ENCODE measurements around the gene SCP2.
"Not testable (repeated sequence)": the region's sequence is repeated elsewhere in the genome, so short reads cannot be mapped to it uniquely, and the experiment has no call there.

SCP2 gene

DNA sequence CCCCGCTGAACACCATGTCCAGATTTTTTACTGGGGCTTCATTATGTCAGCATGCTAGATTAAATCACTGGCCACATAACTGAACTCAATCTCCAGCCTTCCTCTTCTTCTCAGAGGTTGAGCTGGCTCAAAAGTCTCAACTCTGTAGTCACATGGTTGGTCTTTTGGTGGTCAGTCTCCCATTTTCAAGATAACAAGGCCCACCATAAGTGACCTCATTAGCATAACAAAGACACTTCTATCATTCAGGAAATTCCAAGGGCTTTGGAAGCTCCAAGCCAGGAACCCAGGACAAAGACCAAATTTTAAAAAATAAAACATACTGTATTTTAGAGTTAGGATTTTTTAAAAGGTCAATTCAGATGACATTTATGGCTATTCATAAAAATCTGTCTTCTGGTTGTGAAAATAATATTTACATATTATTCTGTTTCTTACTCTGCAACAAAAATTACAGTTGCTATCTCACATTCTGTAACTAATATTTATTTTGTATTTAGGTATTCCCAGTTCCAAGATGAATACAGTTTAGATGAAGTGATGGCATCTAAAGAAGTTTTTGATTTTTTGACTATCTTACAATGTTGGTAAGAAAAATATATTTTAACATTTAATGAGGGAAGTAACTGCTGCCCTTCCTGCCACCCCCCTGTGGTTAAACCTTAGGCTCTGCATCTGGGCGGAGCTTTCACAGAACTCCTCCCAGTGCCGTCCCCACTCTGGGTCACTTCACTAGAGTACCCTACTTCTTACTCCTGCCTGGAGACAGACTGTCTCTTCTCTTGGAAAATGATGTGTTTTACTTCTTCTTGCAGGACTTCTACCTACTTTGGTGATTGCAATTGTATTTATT, 49.3 kb downstream of the SCP2 start:
- DNase-seq = no peak

DNA sequence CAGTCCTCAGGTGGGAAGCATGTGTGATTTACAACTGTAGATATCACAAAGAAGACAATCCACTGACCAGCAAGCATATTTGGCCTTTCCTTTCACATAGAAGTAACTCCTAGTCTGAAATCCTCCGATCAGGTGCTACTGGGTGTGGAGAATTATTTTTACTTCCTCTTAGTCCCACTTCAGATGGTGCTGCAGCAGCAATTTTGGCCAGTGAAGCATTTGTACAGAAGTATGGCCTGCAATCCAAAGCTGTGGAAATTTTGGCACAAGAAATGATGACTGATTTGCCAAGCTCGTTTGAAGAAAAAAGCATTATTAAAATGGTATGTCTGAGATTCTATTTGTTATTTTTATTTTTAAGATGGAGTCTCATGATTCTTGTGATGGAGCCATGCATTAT, 51.0 kb downstream of the SCP2 start:
- no peak for DNase-seq

DNA sequence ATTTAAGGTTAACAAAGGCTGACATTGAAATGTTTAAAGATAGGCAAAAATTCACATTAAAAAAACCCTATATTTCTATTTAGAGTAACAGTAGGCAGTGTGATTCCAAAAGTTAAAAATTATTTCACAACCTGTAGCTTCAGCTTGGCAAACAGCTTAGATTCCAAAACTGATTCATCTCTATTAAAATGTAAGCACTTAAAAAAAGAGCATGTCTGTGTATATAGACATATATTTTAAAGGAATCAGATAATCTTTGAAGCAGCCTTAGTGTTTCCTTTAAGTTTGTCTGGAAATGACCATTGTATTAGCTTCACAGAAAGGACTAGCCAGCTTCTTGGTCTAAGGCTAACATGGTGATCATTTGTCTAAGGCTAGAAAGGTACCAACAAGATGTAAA, 65.7 kb downstream of the SCP2 start:
- not testable (repeated sequence) for DNase-seq

DNA sequence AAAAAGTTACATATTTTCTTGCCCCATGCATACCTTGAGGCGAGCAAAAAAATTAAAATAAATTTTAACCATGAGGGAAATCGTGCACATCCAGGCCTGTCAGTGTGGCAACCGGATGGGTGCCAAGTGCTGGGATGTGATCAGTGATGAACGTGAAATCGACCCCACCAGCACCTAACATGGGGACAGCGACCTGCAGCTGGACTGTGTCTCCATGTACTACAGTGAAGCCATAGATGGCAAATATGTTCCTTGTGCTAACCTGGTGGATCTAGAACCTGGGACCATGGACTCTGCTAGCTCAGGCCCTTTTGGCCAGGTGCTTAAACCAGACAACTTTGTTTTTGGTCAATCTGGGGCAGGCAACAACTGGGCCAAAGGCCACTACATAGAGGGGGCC, 67.6 kb downstream of the SCP2 start:
- no peak for DNase-seq

DNA sequence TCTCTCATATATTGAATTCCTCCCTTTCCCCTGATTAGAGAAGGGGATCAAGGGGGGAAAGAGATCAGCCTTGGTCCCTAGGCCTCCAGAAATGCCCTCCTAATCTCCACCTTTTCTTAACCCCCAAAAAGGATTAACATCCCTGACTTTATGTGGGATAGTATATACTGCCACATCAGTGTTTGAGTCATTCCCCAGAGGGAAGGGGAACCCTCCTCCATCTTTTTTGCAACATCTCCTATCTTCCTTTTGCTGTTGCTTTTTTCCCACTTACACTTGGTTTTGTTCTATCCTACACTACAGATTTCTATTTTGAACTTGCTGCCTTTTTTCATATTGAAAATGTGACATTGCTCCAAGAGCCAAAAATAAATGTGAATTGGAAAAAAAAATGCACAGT, 69.6 kb downstream of the SCP2 start:
- DNase-seq = no peak

DNA sequence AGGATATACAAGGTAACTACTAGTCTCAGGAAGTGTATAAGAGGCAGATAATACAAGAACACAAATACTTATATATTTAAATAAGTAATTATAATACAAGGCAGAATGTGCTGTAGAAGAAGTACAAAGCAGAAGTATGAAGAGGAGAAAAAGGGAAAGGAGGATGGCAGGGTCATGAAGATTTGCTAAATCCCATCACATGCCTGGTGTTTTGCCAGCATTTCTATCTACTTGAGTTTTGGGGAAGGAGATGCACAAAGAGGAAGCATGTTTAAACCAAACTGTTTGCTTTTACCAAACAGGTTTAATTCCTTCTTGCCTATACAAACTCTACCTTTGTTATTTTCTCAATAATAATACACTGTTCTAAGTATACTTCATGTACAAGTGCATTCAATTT, 74.1 kb downstream of the SCP2 start:
- no peak for DNase-seq

DNA sequence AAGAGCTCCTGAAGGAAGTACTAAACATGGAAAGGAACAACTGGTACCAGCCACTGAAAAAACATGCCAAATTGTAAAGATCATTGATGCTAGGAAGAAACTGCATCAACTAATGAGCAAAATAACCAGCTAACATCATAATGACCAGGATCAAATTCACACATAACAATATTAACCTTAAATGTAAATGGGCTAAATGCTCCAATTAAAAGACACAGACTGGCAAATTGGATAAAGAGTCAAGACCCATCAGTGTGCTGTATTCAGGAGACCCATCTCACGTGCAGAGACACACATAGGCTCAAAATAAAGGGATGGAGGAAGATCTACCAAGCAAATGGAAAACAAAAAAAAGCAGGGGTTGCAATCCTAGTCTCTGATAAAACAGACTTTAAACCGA, 79.5 kb downstream of the SCP2 start:
- not testable (repeated sequence) for DNase-seq

DNA sequence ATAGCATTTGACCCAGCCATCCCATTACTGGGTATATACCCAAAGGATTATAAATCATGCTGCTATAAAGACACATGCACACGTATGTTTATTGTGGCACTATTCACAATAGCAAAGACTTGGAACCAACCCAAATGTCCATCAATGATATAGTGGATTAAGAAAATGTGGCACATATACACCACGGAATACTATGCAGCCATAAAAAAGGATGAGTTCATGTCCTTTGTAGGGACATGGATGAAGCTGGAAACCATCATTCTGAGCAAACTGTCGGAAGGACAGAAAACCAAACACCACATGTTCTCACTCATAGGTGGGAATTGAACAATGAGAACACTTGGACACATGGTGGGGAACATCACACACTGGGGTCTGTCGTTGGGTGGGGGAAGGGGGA, 83.2 kb downstream of the SCP2 start:
- not testable (repeated sequence) for DNase-seq

DNA sequence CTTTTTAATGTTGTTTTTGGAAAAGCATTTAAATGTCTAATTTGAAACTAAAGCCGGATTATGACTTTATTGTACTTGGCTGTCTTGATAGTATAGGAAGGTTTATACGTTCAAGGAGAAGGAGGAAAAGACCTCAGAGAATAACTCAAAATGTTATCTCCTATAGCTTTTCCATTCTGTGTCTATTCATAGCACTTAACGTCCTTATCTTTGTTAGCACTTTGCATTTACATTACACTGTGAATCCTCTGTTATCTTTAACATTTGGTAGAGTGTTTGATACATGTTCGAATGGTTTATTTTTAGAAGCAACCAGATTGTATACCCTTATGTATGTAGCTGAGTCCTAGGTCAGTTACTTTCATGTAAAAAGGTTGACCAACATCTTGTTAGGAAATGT, 84.1 kb downstream of the SCP2 start:
- no peak for DNase-seq

DNA sequence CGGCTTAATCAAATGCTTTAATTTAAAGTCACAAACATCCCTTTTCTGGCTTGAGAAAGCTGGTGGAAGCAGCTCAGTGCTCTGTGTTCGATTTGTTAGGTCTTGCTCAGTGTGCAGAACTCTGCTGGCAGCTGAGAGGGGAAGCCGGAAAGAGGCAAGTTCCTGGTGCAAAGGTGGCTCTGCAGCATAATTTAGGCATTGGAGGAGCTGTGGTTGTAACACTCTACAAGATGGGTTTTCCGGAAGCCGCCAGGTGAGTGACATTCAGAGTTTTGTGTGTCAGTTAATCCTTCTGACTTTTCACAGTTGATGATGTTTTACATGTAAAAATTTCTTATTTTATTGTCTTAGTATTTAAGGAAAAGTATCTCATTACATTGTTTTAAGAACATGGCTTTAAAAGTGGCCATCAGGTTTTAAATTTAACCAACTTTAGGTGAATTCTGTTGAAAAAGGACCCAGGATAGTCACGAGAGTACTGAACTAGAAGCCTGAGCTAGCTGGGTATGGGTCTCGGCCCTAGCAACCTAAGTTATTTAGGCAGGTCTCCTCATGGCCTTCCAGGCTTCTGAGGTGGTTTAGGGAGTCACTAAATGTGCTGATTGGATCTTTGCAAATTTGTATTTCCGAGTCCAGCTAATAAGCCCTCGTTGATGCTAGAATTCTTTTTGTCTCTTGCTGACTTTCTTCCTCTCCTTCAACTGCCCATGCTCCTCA, 87.9 kb downstream of the SCP2 start:
- peak; percentile 74 for DNase-seq

DNA sequence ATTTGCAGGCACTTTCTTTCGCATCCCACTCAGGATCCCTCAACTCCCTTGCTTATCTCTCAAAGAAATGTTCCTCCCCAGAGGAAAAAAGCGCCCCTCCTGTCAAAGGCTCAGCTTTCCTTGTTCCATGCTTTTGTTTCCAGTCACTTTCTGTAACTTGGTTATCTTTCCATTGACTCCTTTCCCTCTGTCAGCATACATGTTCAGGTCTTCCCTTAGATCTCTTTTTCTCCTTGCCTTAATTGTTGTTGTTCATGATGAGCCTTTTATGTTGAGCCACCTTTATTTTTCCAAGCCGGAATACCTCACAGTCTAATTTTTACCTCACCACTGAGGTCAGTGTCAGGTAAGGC, 88.4 kb downstream of the SCP2 start:
- DNase-seq = no peak

DNA sequence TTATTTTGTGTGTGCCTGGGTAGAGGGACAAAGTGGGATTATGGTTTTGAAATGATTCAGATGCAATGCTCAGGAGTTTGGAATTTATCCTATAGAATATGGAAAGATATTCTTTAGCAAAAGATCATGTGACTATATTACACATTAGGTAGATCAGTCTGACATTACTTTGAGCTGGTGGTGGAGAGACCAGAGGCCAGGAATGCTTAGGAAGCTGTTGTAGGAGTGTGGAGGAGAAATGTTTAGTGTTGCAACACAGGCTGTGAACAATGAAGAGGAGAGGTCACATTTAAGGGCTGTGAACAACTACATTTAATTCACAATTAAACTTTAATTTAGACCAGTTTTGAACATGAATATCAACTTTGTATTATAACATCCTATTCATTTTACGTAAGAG, 89.6 kb downstream of the SCP2 start:
- no peak for DNase-seq

DNA sequence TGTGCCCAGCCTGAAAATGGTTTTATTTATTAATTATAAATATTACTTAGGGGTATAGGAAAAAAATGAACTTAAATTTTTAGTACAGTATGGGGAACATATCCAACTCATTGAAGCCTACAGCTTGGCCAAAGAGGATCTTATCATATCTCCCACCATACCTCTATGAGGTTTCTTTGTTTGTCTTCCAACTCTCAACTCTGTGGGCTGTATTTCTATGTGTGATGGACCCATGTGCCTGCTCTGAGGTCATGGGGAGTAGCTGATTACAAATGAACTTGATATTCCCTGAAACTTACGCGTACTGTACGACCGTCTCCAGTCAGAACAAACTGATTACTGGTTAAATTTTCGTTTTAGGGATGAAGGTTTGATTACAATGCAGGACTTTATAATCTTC, 93.5 kb downstream of the SCP2 start:
- DNase-seq = no peak

DNA sequence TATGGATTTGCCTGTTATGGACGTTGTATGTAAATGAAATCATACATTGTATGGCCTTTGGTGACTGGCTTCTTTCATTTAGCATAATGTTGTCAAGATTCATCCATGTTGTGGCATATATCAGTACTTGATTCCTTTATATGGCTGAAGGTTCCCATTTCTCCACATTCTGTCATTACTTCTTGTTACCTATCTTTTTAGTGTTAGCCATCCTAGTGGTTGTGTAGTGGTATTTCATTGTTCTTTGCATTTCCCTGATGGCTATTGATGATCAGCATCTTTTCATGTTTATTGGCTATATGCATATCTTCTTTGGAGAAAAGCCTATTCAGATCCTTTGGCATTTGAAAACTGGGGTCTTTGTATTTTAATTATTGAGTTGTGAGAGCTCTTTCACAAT, 95.1 kb downstream of the SCP2 start:
- no peak for DNase-seq

DNA sequence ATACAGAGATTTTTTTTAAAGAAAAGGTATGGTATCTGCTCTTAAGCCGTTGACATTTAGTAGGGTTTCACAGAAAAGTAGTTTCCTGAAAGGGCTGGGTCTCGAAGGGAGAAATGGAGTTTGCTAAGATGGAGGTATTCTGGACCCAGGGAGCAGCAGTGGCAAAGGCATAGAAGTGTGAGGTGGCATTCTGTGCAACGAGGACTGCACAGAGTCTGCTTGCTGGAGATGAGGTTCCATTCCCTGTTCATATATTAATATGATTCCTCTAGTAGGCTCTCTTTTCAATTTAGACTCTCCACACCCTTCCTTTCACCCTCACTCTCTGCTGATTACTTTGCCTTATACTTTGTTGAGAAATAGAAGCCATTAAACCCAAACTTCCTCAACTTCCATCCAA, 96.5 kb downstream of the SCP2 start:
- DNase-seq = no peak

DNA sequence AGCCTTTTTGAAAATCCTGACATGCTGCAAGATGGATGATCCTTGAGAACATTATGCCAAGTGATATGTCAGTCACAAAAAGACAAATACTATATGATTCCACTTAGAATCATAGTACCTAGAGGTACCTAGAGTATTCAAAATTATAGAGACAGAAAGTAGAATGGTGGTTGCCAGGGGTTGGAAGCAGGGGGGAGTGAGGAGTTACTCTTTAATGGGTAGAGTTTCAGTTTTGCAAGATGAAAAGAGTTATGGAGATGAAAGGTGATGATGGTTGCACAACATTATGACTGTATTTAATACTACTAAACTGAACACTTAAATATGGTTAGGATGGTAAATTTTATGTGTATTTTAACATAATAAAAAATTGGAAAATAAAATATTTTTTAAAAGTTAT, 97.0 kb downstream of the SCP2 start:
- no peak for DNase-seq

DNA sequence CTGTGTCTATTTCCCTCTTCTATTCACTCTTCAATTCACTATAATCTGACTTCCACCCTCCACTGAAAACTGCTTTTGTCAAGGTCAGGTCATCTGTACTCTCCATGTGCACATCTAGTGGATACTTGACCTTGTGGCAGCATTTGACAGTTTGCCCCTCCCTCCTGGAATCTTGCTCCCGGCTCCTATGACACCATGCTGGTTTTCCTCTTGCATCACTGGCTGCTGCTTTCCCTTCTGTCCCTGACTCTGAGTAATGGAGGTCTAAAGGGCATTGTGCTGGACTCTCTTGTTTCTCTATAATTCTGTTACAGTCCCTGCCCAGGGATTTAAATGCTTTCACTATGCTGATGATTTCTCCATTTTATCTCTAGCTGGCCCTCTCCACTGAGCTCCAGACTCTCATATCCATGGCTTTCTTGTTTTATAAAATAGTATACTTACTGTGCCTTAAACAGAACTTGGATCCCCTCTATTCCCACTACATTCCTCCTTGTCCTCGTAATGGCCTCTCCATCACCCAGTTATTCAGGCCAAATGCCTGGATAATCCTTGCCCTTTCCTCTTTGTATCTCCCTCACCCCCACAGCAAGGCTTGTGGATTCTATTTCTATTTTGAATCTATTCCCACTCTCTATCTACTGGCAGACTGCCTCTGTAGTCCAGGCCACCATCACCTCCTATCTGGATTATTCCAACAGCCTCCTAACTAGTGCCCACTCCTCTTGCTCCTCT, 98.1 kb downstream of the SCP2 start:
- no peak for DNase-seq

DNA sequence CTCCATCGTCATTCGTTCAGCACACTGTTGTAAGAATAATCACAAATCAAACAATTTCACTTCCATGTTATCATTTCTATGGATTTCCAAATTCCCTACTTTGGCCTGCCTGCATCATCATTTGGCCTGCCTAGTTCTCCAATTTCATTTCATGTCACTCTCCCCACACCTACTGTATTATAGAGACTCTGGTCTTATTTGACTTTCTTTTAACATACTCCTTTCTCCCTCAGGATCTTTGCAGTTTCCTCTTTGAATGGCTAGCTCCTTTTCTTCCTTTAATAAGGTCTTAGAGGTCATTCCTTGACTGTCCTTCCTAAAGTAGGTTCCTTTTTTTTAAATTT, 98.7 kb downstream of the SCP2 start:
- no peak for DNase-seq

DNA sequence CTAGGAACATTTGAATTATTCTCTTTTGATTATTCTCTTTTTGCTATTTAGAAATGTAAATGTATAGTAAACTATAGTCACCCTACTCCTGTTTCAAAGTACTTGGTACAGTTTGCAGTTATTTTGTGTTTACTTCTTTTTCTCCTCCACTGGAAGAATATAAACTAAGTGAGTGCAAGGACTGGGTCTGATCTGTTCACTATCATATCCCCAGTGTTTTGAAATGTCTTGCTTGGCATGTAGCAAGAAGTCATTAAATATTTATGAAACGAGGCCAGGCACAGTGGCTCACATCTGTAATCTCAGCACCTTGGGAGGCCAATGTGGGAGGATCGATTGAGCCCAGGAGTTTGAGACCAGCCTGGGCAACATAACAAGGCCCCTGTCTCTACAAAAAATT, 99.2 kb downstream of the SCP2 start:
- no peak for DNase-seq

DNA sequence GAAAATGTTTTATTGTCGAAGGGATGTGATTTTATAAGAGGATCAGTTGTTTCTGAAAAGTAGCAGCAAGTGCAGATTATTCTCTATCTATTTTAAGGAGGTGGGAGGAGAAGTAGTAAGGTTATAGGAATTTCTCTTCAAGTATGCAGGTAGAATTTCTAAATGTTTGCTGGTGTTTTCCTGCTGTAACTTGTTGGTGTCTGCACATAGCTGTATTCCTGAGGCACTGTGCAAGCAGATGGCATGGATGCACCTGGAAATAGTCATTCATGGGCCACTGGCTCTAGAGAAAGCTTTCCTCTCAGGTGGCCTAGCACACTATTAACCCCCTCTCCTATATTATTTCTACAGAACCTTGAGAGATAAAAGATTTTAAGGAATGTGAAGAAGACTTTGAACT, 104.7 kb downstream of the SCP2 start:
- no peak for DNase-seq

DNA sequence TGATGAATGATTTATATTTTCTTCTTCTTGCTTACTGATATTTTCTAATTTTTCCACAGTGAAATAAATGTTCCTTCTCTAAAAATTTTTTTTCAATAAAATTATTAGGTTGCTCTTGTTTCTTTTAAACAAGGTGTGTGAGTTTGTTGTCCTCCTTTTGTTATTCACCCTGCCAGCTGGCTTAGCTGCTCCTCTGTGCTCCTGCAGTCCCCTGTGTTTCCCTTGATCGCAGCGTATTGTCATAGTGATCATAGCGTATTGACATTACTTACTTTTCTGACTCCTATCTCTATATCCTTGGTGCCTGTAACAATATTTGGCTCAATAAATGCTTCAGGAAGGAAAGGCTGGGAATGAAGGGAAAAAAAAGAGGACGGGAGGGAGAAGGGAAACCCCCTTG, 110.1 kb downstream of the SCP2 start:
- DNase-seq = no peak

DNA sequence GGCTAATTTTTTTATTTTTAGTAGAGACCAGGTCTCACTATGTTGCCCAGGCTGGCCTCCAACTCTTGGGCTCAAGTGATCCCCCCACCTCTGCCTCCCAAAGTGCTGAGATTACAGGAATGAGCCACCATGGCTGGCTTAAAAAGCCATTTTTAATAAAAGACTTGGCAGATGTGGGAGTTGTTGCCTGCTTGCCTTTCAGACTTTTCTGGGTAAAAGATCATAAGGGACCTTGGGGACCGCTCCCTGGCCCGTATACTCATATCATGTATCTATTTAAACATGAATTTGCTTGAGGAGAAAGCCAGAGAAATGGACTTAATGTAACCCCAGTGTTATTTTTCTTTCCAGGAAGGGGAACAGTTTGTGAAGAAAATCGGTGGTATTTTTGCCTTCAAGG, 111.5 kb downstream of the SCP2 start:
- no peak for DNase-seq

DNA sequence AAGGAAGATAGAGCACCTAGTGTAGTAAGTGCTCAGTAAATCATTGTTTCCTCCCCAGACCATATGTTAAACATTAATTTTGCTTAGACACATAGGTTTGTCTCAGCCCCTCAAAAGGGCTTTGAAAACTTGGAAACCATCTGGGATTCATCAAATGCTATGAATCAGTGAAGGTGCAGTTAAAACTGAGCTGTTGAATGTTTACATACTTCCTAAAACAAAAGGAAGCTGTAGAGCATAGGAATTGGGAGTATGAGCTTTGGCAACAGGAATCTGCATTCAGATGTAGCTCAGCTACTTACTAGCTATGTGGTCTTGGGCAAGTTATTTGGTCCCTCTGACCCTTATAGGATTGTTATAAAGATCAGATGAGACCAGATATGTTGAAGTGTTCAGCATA, 116.2 kb downstream of the SCP2 start:
- no peak for DNase-seq

DNA sequence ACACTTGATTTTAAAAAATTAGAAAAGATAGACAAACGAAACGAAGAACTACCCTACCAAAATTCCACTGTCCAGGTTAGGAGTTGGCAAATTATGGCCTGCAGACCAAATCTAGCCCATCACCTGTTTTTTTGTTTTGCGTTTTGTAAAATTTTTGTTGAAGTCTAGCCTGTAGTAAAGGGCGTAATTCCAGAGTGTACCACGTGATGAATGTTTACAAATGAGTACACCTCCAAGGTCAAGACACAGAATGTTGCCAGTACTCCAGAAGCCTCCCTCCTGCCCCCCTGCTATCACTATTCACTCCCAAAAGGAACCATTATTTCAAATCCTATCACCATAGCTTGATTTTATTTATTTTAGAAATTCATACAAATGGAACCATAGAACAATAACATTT, 117.8 kb downstream of the SCP2 start:
- no peak for DNase-seq

Data from right forelimb (tissue), 1 donor.